HuH-7 (cell line): Measurements from ENCODE around the gene COG4.
A peak's percentile ranks its signal among the peaks of the same experiment; 100 is the strongest.
"Not testable (repeated sequence)": the region's sequence is repeated elsewhere in the genome, so short reads cannot be mapped to it uniquely, and the experiment has no call there.

ENCODE experiments used
- DNase-seq: peaks from one replicate; pipeline ENCODE4 v3.0.0; 2011; ENCODE audit warnings: low spot score

COG4 gene

DNA sequence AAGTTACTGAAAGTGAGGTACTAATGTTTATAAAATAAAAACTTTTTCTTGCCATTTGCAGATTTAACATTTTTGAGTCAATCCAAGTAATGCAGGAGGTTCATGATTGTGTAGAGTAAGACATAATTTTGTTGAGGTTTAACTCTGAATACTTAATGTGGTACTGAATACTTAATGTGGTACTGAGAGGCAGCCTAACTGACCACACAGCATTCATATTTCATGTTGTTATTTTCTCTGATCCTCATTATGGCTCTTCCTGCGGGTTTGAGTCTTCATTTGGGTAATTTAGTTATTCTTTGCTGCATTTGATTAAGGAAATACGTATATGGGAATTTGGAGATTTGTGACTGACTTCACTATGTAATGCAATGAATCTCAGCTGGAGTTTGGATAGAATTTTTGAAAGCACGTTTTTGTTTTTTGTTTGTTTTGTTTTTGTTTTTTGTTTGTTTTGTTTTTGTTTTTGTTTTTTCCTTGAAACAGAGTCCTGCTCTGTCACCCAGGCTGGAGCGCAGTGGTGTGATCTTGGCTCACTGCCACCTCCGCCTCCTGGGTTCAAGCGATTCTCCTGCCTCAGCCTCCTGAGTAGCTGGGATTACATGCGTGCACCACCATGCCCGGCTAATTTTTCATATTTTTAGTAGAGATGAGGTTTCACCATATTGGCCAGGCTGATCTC, 4.1 kb upstream of the COG4 start:
- DNase-seq = no peak

DNA sequence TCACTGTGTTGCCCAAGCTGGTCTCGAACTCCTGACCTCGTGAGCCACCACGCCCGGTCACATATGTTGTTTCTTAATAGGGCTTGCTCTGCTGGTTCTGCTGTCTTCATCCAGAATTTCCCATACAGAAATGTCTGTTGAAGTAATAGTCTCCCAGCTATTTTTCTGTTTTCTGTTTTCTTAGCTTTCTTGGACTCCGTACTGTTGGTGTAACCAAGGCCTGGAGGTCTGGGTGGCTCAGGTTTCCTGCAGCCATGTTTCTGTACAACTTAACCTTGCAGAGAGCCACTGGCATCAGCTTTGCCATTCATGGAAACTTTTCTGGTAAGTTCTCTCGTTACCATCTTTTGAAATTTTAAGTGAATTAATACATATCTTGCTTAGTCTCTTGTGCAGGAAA, 3.0 kb upstream of the COG4 start:
- DNase-seq = no peak

DNA sequence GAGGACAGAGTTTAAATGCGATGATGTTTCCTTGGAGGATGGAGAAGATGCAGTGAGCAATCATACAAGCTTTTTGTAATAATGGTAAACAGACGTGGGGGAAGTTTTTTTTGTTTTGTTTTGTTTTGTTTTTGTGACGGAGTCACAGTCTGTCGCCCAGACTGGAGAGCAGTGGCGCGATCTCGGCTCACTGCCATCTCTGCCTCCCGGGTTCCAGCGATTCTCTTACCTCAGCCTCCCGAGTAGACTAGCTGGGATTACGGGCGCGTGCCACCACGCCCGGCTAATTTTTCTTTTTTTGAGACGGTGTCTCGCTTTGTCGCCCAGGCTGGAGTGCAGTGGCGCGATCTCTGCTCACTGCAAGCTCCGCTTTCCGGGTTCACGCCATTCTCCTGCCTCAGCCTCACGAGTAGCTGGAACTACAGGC, 1.1 kb upstream of the COG4 start:
- not testable (repeated sequence) for DNase-seq

DNA sequence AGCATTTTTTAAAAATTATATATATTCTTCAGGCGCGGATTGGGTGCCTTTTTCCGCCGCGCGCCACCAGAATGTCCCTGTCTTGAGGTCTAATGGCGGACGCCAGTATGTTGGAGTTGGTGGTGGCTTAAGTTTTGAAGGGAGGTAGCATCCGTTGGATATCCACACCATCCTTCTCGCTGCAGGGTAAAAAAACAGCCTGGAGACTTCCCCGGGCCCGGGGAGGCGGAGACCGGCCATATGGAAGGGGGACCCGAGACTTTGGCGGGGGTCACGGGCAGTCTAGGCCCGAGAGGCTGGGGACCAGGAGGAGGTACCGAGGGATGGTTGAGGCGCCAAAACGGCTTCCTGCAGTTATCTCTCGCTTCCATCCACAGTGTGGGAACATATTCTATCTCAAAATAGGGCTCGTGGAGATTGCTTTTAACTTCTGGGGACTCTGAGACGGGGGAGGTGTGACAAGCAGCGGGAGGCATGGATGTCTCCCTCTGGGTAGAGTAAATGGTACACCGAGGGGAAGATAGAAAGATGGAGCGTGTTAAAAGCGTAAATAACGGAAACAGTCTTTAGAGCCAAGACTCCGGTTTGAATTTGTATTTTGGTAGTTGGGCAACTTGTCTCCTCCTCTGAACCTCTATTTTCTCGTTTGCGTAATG, 517 bp upstream of the COG4 start, which contains the start of gene SF3B3:
Gene SF3B3 (plus strand): TSS at position 74 of the 656 bp plus-strand sequence. CDS start 2,841 bp downstream, outside the sequence.
- DNase-seq = peak; percentile 55

DNA sequence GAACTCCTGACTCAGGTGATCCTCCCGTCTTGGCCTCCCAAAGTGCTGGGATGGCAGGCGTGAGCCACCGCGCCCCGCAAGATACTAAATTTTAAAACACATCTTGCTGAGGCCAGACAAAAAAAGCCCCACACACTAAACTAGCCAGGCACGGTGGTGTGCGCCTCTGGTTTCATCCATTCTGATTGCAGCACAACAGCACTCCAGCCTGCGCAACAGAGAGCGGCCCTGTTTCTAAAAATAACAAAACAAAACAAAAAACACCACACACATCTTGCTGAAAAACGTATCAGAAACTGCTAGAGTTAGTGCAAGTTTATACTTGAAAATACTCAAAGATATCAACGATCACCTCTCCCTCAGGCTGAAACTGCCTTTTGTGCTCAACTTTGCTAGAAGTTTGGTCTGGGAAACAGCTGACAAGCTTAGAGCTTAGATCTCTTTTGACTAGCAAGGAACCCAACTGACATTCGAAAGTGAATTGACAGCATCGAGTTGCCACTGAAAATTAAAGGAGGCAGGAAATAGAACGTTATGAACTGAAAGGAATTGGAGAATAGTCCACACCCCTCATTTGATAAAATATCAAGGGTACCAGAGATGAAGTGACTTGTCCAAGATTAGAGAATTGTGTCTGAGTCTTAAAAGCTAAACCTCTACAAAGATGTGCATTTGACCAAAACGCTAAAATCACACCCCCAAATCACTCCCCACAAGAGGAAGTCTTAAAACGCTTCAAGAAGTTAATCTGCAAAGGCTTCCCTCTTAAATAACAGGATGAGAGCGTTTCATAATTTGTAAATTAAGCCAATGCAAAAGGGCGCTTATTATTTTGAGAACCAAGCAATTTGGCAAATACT, 908 bp downstream of the COG4 start:
- DNase-seq = no peak

DNA sequence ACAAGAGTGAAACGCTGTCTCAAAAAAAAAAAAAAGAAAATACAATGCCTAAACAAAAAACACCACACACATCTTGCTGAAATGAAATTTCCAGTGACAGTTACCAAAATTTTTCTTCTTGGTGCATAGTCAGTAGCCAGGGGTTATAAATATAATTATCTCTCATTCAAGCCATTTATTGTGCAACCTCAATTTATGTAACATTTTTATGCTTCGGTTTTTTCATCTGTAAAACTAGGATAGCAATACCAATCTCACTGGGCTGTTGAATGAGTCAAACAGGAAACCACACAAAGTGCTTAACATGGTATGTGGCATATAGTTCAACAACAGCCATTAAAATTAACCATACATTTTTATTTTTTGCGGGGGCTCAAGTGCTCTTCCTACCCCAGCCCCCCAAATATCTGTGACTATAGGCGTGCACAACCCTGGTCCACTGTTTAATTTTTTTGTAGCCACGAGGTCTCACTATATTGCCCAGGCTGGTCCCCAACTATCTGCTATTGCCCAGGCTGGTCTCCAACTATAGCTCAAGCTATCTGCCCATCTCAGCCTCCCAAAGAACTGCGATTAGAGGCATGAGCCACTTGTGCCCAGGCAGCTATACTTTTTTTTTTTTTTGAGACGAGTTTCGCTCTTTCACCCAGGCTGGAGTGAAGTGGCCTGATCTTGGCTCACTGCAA, 2.6 kb downstream of the COG4 start:
- no peak for DNase-seq

DNA sequence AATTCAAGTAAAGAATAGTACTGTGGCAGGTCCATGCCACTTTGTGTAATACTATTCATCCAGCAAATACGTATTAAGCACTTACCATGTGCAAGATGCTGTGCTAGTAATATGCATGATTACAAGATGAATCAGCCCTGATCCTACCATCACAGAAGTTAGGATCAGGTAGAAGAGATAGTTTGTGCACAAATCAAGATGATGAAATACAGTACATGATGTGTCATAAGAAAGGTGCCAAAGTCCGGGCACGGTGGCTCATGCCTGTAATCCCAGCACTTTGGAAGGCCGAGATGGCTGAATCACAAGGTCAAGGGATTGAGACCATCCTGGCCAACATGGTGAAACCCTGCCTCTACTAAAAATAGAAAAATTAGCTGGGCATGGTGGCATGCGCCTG, 10.9 kb downstream of the COG4 start:
- no peak for DNase-seq

DNA sequence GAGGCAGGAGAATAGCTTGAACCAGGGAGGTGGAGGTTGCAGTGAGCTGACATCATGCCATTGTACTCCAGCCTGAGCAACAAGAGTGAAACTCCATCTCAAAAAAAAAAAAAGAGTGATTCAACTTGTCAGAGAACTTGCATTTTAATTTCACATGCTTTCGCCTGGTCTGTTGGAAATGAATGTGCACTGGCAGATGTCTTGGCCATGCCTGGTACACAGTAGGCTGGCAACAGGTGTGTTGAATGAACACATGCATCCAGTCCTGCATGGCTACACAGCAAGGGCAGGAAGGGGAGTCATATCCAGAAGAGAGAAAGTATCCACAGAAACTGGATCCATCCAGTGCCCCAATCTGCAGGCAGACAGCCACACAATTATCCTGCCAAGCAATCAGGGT, 11.5 kb downstream of the COG4 start:
- DNase-seq = no peak

DNA sequence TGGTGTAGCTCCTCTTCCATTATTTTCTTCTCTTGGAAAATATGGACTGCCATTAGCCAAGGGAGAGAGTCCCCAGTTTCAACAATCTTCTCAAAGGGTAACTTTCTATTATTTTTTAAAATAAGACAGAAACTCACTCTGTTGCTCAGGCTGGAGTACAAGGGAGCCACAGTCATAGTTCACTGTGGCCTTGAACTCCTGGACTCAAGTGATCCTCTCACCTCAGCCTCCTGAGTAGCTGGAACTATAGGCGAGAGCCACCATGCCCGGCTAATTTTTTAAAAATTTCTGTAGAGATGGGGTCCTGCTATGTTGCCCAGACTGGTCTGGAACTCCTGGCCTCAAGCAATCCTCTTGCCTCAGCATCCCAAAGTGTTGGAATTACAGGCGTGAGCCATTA, 13.1 kb downstream of the COG4 start:
- no peak for DNase-seq

DNA sequence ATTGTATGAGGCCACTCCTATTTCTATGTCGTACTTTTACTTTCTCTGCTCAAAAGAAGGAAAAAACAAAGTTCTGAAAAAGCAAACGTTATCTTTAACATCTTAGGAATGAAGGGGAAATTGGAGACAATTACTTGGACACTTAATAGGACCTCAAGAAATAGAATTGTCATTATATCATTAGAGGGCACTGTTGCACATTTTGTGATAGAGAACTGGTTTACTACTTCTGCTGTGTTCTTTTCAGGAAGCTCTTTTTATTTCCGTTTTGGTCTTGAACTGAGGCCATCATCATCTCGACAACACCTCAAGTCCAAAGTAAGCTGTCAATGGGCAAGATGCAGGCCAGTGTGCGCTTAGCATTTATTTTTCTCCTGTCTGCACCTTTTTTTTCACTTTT, 14.6 kb downstream of the COG4 start:
- no peak for DNase-seq

DNA sequence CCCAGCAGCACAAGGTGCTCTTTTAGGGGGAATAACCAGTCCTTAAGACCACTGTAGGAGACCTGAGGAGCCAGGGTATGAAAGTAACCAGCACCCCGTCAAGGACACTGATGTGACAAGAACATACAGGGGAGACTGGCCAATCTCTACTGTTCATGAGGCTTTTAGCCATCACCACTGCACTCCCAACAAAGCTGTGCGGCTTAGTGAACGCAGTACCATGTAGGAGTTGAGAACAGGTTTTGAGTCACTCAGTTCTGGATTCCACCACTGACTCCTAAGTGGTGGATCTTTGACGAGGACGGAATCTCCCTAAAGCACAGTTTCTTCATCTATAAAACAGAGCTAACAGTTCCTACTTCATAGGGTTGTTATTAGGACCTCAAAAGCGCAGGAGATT, 26.8 kb downstream of the COG4 start:
- DNase-seq = no peak

DNA sequence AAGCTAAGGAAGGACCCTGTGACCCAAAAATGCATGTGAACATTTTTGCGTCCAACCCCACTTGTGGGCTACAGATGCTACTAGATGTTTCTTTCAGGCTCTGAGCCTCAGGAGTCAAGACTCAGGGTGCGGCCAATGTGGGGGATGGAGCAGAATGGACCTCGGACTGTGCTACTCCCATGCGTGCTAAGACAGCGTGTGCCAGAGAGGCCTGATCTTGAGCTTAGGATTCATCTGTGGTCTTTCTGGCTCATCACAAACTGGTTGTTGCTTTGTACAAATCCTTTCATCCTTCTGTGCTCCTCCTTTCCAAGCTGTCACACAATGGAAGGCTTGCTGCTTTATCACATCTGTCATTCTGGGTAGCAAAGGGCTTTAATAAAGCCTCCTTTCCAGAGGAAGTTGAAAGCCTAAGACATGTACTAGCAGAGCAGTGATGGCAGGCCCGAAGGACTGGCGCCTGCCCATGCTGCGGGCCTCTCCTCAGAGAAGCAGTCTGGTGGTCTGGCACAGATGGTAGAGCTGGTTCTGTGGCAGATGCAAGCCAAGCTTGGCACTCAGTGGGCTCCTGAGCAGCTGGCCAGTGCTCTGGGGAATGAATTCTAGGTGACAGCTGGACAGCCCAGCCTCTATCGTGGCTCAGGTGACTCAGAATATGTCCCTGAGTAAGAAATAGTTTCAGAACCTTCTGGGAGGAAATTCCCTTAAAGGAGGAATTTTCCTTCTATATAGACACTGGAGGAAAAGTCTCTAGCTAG, 27.8 kb downstream of the COG4 start:
- no peak for DNase-seq

DNA sequence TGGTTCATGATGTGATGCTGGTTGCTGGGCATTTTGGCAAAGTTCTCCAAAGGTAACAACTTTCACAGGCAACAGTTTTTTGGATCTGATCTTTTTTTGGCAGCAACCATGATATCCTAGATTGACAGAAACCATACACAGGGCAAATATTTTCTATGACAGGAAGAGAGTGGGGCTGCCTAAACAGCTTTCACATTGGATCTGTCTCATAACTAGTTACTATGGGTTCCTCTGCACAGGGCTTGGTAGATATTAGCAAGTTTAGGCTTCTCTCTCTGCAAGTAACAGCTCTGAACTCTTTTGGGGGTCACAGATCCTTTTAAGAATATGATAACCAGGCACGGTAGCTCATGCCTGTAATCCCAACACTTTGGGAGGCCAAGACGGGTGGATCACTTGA, 28.6 kb downstream of the COG4 start:
- DNase-seq = no peak

DNA sequence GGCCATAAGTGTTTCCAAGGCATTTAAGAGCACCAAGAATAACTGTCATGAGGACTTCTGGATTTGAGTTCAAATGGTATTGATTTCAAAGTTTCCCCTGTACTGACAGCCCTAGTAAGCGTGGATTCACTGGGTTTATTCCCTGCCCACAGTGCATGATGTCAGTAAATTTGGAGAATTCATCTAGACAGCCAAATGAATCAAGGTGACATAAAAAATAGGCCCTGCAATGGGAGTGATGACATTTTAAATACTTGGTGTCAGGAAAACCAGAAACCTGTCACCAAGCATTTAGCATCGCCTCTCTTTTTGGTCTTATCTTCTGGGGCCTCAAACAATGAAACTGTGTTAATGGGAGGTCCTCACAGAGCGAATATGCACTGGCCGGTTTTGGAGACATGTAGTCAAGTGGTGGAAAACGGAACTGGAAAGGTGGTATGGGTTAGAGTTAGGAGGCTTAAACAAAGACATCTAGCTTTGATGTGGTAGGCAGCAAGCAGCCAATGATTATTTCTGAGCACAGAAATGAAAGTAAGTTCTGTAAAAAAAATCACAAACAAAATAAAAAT, 29.1 kb downstream of the COG4 start:
- no peak for DNase-seq

DNA sequence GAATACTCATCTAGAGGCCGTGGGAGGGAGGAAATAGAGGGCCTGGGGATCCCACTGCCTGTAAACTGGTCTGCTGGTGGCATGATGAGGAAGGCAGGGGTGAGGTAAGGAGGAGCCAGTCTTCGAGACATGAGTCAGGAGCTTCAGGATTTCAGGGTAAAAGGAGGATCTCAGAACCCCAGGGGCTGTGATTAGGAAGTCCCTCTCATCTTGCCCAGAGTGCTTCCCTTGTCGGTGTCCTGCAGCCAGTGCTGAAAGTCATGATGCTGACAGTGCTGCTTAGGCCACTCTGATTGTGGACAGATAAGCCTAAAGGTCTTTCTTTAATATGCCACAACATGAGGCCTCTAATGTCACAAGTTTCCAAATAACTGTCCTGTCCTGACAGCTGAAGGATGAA, 29.6 kb downstream of the COG4 start:
- no peak for DNase-seq

DNA sequence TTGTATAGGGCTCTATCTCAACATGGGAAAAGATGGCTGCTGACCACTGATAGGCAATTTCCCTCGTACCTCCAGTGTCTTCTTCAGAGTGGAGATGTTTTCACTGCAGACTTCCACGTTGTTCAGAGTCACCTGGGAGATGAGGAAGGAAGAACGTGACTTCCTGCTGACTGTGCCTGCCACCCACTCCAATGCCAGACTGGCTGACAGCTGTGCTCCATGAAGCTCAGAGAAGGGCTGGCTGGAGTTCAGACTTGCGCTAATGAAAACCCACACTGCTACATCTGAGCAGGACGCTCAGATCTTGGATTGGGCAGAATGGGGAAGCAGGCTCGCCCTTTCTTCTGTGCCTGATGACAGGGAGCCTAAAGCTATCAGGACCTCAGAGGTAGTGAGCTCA, 33.1 kb downstream of the COG4 start:
- no peak for DNase-seq

DNA sequence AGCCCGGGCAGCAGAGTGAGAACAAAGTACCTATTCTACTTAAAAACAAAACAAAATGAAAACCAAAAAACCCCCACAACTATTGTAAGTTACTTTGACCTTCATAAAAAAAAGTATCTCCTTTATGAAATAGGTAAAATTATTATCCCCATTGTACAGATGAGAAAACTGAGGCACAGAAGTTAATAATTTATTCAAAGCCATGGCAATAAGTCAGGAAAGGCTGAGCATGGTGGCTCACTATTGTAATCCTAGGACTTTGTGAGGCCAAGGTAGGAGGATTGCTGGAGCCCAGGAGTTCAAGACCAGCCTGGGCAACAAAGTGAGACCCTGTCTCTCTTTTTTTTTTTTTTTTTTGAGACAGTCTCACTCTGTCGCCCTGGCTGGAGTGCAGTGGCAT, 38.5 kb downstream of the COG4 start:
- DNase-seq = no peak

DNA sequence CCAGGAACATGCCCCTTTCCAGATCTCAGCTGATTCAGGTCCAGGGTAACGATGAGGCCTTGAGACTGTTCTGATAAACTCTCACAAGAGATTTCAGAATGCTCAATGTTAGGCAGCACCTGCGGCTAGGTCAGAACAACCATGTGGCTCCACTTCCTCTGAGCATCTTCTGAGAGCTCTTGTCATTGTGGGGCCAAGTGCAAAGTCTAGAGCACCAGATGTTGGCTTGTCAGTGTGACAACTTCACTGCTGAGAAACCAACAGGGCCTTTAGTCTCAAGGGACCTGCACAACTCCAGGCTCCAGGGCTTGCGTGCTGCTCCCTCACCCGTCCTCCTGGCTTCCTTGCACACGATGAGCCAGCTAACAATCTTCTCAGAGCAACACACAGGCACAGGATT, 39.9 kb downstream of the COG4 start:
- DNase-seq = no peak

DNA sequence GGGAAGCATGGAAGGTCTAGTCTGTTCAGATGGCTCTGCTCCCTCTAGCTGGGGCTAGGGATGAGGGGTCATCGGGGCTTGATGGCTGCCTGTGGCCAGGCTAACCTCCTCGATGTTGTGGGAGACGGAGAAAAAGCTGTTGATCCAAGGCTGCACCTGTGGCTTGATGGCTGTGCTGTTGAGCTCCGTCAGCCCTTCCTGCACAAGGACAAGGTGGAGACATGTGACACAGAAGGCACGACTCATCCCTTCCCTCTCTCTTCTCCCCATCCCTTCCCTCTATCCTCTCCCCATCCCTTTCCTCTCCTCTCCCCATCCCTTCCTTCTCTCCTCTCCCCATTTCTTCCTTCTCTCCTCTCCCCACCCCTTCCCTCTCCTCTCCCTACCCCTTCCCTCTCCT, 40.7 kb downstream of the COG4 start:
- no peak for DNase-seq

DNA sequence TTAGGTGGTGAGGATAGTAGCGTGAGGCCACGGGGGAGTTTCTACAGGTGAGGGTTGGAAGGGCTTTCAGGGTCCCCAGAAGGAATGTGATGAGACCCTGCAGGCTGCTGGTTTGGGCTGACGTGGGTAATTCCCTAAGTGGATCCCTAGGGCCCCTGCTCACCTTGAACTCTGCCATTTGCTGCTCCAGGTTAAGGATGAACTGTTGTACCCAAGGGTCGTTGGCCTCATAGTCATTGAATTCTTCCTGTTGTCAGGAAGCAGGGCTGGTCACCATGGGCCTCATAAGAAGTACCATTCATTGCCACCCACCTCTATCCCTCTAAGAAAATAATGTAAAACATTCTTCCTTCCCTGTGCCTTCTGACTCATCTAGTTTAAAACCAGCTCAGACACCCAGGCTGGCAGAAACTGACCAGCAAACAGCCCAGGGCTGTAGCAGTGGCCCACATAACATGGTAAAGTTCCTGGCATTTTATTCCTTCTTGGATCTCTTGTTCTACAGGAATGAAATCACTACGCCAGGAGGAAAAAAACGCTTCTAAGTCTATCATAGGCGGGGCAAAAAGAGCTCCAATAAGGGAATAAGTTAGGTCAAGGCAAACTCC, 41.3 kb downstream of the COG4 start:
- no peak for DNase-seq
